Effector CD8-positive, alpha-beta T cell (primary cell): ENCODE results near the gene SRPK3.
"Not testable (repeated sequence)": the region's sequence is repeated elsewhere in the genome, so short reads cannot be mapped to it uniquely, and the experiment has no call there.

Experiments used
- DNase-seq: peaks from one replicate; lab custom pipeline; 2025; lab: John Stamatoyannopoulos, UW

SRPK3 gene

GRCh38 chrX:153807976-153808375 lies 27.1 kb downstream of the SRPK3 start:
- DNase-seq: no peak

GRCh38 chrX:153812220-153812619 lies 31.4 kb downstream of the SRPK3 start:
- DNase-seq: no peak

GRCh38 chrX:153813161-153813560 lies 32.3 kb downstream of the SRPK3 start:
- no peak for DNase-seq

- no peak for DNase-seq
Measured at GRCh38 chrX:153814591-153815315, 33.9 kb downstream of the SRPK3 start.

- no peak for DNase-seq
Measured at GRCh38 chrX:153816831-153817690, 36.2 kb downstream of the SRPK3 start.

- not testable (repeated sequence) for DNase-seq
Measured at GRCh38 chrX:153818064-153818463, 37.2 kb downstream of the SRPK3 start.

GRCh38 chrX:153818571-153819383 lies 37.9 kb downstream of the SRPK3 start:
- peak; percentile 33 for DNase-seq

- DNase-seq: no peak
Measured at GRCh38 chrX:153819384-153820040, 38.7 kb downstream of the SRPK3 start.

- DNase-seq: no peak
Measured at GRCh38 chrX:153820601-153821000, 39.8 kb downstream of the SRPK3 start.

- no peak for DNase-seq
Measured at GRCh38 chrX:153821066-153821465, 40.2 kb downstream of the SRPK3 start.

- DNase-seq: no peak
Measured at GRCh38 chrX:153824348-153824747, 43.5 kb downstream of the SRPK3 start.

- no peak for DNase-seq
Measured at GRCh38 chrX:153825042-153825441, 44.2 kb downstream of the SRPK3 start.

GRCh38 chrX:153827016-153827415 lies 46.2 kb downstream of the SRPK3 start:
- DNase-seq: no peak

- DNase-seq: no peak
Measured at GRCh38 chrX:153827903-153828302, 47.1 kb downstream of the SRPK3 start.

GRCh38 chrX:153828308-153828707 lies 47.5 kb downstream of the SRPK3 start:
- DNase-seq: no peak

GRCh38 chrX:153828723-153829548 lies 48.1 kb downstream of the SRPK3 start:
- no peak for DNase-seq

GRCh38 chrX:153829549-153829798 lies 48.6 kb downstream of the SRPK3 start:
- no peak for DNase-seq

GRCh38 chrX:153829799-153830639 lies 49.2 kb downstream of the SRPK3 start, which contains the start of gene PDZD4:
TSS of gene PDZD4 (minus strand) at chrX:153830544. CDS start at chrX:153830298, 246 bp downstream.
- DNase-seq: no peak

GRCh38 chrX:153830640-153831428 lies 50.0 kb downstream of the SRPK3 start:
- DNase-seq: no peak
